Adipocyte (in vitro differentiated cells): ENCODE measurements around the gene SNW1.

Source experiments
- DNase-seq: peaks from one replicate; pipeline ENCODE4 v3.0.0-alpha.2; 2015; ENCODE audit warnings: low read depth
- H3K27me3 ChIP-seq: replicated peaks from 2 replicates; pipeline ENCODE4 v1.7.0; 2013; ENCODE audit warnings: mild to moderate bottlenecking, low read length, moderate library complexity; ENCODE audit not compliant: control insufficient read depth, insufficient read depth
- H3K36me3 ChIP-seq: 2 replicates; pipeline ENCODE4 v1.7.0; 2013; ENCODE audit warnings: low read length, mild to moderate bottlenecking, moderate library complexity; ENCODE audit not compliant: control insufficient read depth, insufficient read depth, severe bottlenecking
- H3K4me1 ChIP-seq: 2 replicates; pipeline ENCODE4 v1.7.0; 2013; ENCODE audit warnings: mild to moderate bottlenecking, low read length, moderate library complexity; ENCODE audit not compliant: control insufficient read depth, insufficient read depth
- H3K4me3 ChIP-seq: 2 replicates; pipeline ENCODE4 v1.7.0; 2013; ENCODE audit warnings: mild to moderate bottlenecking, low read length, moderate library complexity
- H3K9ac ChIP-seq: 2 replicates; pipeline ENCODE4 v1.7.0; 2013; ENCODE audit warnings: mild to moderate bottlenecking, low read length, moderate library complexity
- H3K9me3 ChIP-seq: 2 replicates; pipeline ENCODE4 v1.7.0; 2013; ENCODE audit warnings: mild to moderate bottlenecking, low read length, moderate library complexity; ENCODE audit not compliant: control insufficient read depth

Gene SNW1

DNA sequence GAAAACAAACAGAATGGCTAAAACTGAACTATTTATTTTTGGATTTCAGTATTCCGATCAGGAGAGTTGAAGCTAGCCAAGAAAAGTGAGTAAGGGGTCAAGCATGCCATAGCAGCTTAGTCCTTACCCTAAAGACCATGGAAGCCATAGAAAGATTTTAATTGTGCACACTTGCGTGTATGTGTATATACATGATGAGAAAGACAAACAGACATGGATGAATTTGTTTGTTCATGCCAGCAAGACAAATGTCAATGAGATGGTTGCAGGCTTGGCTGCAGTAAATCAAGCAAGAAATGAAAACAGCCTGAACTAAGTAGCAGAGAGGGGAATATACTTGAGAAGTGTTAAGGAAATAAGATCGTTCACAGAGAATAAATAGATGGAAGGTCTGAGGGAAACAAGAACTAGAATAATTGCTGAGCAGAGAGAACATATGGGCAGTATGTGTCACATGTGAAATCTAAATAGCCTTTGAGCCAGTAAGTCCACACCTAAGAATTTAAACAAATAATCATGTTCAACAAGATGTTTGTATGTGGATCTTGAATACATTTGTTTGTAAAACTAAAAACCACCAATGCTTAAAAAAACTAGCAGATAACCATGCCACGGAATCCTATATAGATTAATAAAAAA lies 14.8 kb downstream of the SNW1 start:
- Histone ChIP-seq H3K36me3 (peaks cover 53% of the 10 kb centered on the region), H3K4me1 (peaks cover 7% of the 10 kb centered on the region), H3K27me3 (no peaks in the 10 kb centered on the region), H3K9ac (no peak overlapping the region), H3K4me3 (no peak overlapping the region), H3K9me3 (no peaks in the 10 kb centered on the region)
- no peak for DNase-seq

DNA sequence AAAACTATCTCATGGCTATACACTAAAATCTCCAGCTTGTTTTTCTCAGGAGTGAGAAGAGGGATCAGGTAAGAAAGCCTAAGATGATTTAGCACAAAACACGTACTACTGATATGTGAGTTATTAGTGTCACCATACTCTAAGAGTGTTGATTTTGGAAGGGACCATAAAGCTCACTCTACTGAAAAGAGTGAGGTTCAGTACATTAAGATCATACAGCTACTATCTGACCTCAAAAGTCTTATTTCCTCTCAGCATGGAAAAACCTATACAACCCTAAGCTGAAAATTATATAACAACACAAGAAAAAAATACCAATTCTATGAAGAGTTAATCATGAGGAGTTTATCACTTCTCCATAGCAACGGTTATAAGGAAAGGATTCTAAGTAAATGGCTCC lies 19.5 kb downstream of the SNW1 start:
- no peaks in the 10 kb centered on the region for H3K27me3 ChIP-seq
- H3K4me1 ChIP-seq, result peaks cover 19% of the 10 kb centered on the region
- H3K4me3 ChIP-seq, result no peak overlapping the region
- DNase-seq, result no peak
- H3K36me3 ChIP-seq, result peaks cover 45% of the 10 kb centered on the region
- H3K9ac ChIP-seq, result no peak overlapping the region
- no peaks in the 10 kb centered on the region for H3K9me3 ChIP-seq

GRCh38 chr14:77738559-77739250 lies 22.3 kb downstream of the SNW1 start:
- no peak overlapping the region for H3K4me3 ChIP-seq

GRCh38 chr14:77730976-77731497 lies 29.9 kb downstream of the SNW1 start:
- Histone ChIP-seq H3K36me3 (peaks cover 98% of the 10 kb centered on the region), H3K4me1 (no peaks in the 10 kb centered on the region), H3K9ac (no peak overlapping the region), H3K9me3 (no peaks in the 10 kb centered on the region), H3K27me3 (no peaks in the 10 kb centered on the region), H3K4me3 (no peak overlapping the region)
- DNase-seq, result no peak

More at GRCh38 chr14:77738559-77739250, 22.3 kb downstream of the SNW1 start:
- peaks cover 13% of the 10 kb centered on the region for H3K4me1 ChIP-seq
- DNase-seq, result no peak
- H3K36me3 ChIP-seq, result peaks cover 57% of the 10 kb centered on the region
- H3K27me3 ChIP-seq, result no peaks in the 10 kb centered on the region
- H3K9ac ChIP-seq, result no peak overlapping the region
- H3K9me3 ChIP-seq, result no peaks in the 10 kb centered on the region

- Histone ChIP-seq H3K9ac (no peak overlapping the region), H3K36me3 (peaks cover 99% of the 10 kb centered on the region), H3K4me1 (peaks cover 7% of the 10 kb centered on the region), H3K4me3 (no peak overlapping the region), H3K9me3 (no peaks in the 10 kb centered on the region), H3K27me3 (no peaks in the 10 kb centered on the region)
- no peak for DNase-seq
These were observed 38.7 kb downstream of the SNW1 start for GRCh38 chr14:77722301-77722700.

DNA sequence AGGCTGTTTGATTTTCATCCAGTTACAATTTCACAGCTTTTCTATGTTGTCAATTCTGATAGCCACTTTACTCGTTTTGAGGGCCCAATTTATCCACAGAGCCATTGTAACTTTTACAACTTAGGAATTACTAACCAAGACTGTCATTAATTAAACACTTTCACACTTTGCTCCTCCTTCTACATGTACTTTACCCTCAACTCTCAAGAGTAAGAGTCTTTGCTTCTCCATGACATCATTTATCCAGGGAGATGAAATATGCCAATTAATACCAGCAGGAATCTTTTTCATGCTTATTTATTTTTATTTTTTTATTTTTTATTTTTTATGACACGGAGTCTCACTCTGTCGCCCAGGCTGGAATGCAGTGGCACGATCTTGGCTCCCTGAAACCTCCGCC lies 39.5 kb downstream of the SNW1 start:
- no peak for DNase-seq
- no peak overlapping the region for H3K4me3 ChIP-seq
- H3K9ac ChIP-seq, result no peak overlapping the region
- peaks cover 9% of the 10 kb centered on the region for H3K4me1 ChIP-seq
- H3K36me3 ChIP-seq, result peaks cover 99% of the 10 kb centered on the region
- H3K9me3 ChIP-seq, result no peaks in the 10 kb centered on the region
- no peaks in the 10 kb centered on the region for H3K27me3 ChIP-seq

- Histone ChIP-seq H3K27me3 (no peaks in the 10 kb centered on the region), H3K36me3 (peaks cover 95% of the 10 kb centered on the region), H3K9ac (no peak overlapping the region), H3K4me3 (no peak overlapping the region), H3K4me1 (peaks cover 9% of the 10 kb centered on the region), H3K9me3 (no peaks in the 10 kb centered on the region)
- DNase-seq, result no peak
These were observed 43.2 kb downstream of the SNW1 start for GRCh38 chr14:77717608-77718305.

DNA sequence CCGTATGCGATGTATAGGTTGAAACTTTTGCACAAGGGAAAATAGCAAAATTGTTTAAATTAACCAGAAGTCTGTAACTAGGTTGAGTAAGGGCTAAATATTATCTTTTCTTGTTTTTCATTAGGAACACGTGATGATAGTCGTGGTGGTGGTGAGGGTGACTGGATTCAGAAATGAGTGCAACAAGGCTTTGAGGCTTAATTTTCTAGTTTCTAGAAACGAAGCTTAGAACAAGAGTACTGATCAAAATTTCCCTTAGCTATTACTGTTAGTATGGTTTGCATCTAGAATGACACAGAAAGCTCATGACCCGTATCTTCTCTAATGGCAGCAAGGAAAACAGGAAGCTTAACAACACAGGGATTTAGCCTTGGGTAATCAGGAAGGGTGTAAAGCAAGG lies 46.0 kb downstream of the SNW1 start:
- Histone ChIP-seq H3K9me3 (no peaks in the 10 kb centered on the region), H3K9ac (no peak overlapping the region), H3K4me1 (peaks cover 16% of the 10 kb centered on the region), H3K4me3 (no peak overlapping the region), H3K36me3 (peaks cover 89% of the 10 kb centered on the region), H3K27me3 (no peaks in the 10 kb centered on the region)
- DNase-seq, result no peak

DNA sequence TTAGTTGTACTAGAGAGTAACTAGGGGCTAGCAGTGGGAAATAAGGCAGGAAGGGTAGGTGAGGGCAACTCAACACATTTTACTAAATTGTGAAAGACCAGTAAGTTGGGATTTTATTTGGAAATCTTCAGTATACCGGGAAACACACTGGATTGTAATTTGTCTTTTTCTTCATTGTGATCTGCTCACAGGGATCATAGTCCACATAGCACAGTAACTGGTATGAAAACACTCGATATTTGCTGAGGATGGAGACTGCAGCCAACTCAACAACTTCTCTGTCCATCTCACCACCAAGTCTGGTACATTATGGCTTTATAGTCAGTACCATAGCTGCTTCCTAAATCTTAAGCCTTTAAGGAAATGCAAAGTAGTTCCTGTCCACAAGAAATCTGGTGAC lies 50.6 kb downstream of the SNW1 start:
- no peaks in the 10 kb centered on the region for H3K9me3 ChIP-seq
- H3K4me3 ChIP-seq, result no peak overlapping the region
- no peaks in the 10 kb centered on the region for H3K27me3 ChIP-seq
- peaks cover 30% of the 10 kb centered on the region for H3K4me1 ChIP-seq
- no peak for DNase-seq
- H3K36me3 ChIP-seq, result peaks cover 43% of the 10 kb centered on the region
- no peak overlapping the region for H3K9ac ChIP-seq

GRCh38 chr14:77709412-77709811 lies 51.5 kb downstream of the SNW1 start:
- Histone ChIP-seq H3K36me3 (peaks cover 34% of the 10 kb centered on the region), H3K9ac (no peak overlapping the region), H3K9me3 (no peaks in the 10 kb centered on the region), H3K4me1 (peaks cover 30% of the 10 kb centered on the region), H3K27me3 (no peaks in the 10 kb centered on the region), H3K4me3 (peak overlapping the region; percentile 100)
- DNase-seq, result no peak

DNA sequence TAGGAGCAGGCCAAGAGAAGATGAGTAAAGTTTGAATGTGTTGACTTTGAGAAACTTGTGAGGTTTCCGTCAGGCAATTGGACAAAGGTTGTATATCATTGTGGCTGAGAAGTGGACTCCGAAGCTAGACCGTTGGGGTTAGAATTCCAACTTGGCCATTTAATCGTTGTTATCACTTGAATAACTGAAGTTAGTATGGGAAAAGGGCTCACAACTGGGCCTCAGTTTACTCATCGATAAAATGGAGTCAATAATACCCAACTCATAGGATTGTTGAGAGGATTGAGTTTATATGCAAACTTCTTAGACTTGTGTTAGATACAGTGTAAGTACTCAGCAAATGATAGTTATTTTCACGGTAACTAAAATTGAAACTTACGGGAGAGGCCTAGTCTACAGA lies 52.2 kb downstream of the SNW1 start:
- Histone ChIP-seq H3K9me3 (no peaks in the 10 kb centered on the region), H3K9ac (peak overlapping the region; percentile 90), H3K27me3 (no peaks in the 10 kb centered on the region), H3K4me1 (peaks cover 30% of the 10 kb centered on the region), H3K36me3 (peaks cover 34% of the 10 kb centered on the region), H3K4me3 (peak overlapping the region; percentile 100)
- no peak for DNase-seq
